Pancreas (tissue), 10 donors: ENCODE data around the gene IL23R. TPM values are rescaled to one million over a fixed set of nuclear protein-coding genes. Genes with fewer than 3 reads are reported as not detected.

Experiments
- ATAC-seq, 4 donors: fragments of 200-7000 bp; cut with Tn5 transposase; one replicate each; pipeline versions ENCODE4 v1.8.0 to v1.9.1; 2020; ENCODE audit warnings: mild to moderate bottlenecking in 4 of 4, moderate library complexity in 4 of 4
- DNase-seq, 6 donors: peaks; one replicate each; pipeline ENCODE4 v3.0.0-alpha.2; 2020
- FAIRE-seq: peaks from 2 replicates; lab custom pipeline; 2012; peaks lifted over from hg19 to GRCh38; lab: Jason Lieb, UNC
- H3K27ac ChIP-seq, 4 donors: fragments of 200-600 bp; sonication (generic); 1 replicate in 3 of 4; 2 replicates in 1 of 4; pipeline versions ENCODE4 v1.5.0 to v1.8.0; 2020
- H3K27me3 ChIP-seq, 4 donors: fragments of 200-600 bp; one replicate each; pipeline ENCODE4 v1.8.0; 2021
- H3K36me3 ChIP-seq, 3 donors: fragments of 200-600 bp; sonication (generic) in 1 of 3; one replicate each; pipeline versions ENCODE4 v1.5.0 to v1.8.0; 2020 to 2021
- H3K4me1 ChIP-seq, 3 donors: fragments of 200-600 bp; one replicate each; pipeline ENCODE4 v1.8.0; 2021
- H3K4me3 ChIP-seq, 4 donors: fragments of 200-600 bp; sonication (generic) in 2 of 4; one replicate each; pipeline versions ENCODE4 v1.5.0 to v1.8.0; 2020 to 2021
- H3K9me3 ChIP-seq, 4 donors: fragments of 200-600 bp; one replicate each; pipeline ENCODE4 v1.8.0; 2021
- CTCF ChIP-seq, 4 donors: fragments of 200-600 bp; sonication (generic) in 3 of 4; IDR thresholded peaks; one replicate each; pipeline versions ENCODE4 v1.5.0 to v1.8.0; 2021; ENCODE audit warnings: antibody characterized with exemption in 4 of 4
- WGBS, 2 donors: extraction: QIAGEN DNeasy Blood & Tissue Kit; methylation state at CpG; one replicate each; pipeline ENCODE4 v1.1.7; 2013; 5-methylcytosine and 5-hydroxymethylcytosine counted together
- intact Hi-C, 3 donors: fragments of 100-400 bp; cut with DNase I; formaldehyde crosslinking; loops; one replicate each; pipeline versions ENCODE4 v1.11.1 to v1.14.2; 2022
- polyA plus RNA-seq, 2 donors: library from polyadenylated mRNA; stranded (reverse); fragments of 200-250 nt; gene quantifications; one replicate each; pipeline ENCODE4 v1.2.3, GENCODE V29; 2013
- total RNA-seq, 6 donors: library from RNA; stranded (reverse); fragmentation: NEBNext Ultra II Directional in 4 of 6; extraction: Animal tissue kit (Norgen Biotek cat#: 25700) in 4 of 6; gene quantifications; one replicate each; pipeline versions ENCODE4 v1.2.1 to v1.2.4, GENCODE V29; 2021 to 2023
- donor health status: healthy with polysubstance abuse.
- donor health status: DM: no; HTN: no; CAD: no; lungs with moderate emphysema.
- donor health status: DM: no; HTN: no; CAD: no.
- donor health status: control.
- donor health status: control.
- donor health status: Bipolar disorder and iron deficiency.
- donor health status: DM: yes; HTN: yes; CAD: no.
- donor health status: DM: no; HTN: no; CAD: no.
- donor health status: DM: no; HTN: no; CAD: no.
- donor health status: DM: yes; HTN: yes; CAD: no.

IL23R gene
- total and polyA plus RNA-seq, 8 donors, result 0.05 to 0.22 (median 0.12) TPM; not detected in 3

GRCh38 chr1:67208217-67208616 is 42.0 kb downstream of the IL23R start:
- H3K36me3 ChIP-seq, result no peaks in the 10 kb centered on the region
- no peak for TF ChIP-seq CTCF (IDR thresholded peaks at IDR 0.05)
- ATAC-seq (no peak), DNase-seq (no peak), FAIRE-seq (no peak)
- no peaks in the 10 kb centered on the region for H3K27me3 ChIP-seq
- no peak overlapping the region for H3K27ac ChIP-seq
- no peak overlapping the region for H3K4me3 ChIP-seq
- intact Hi-C loops, result no loop called here
- H3K4me1 ChIP-seq, result peaks cover 0 to 3% (median 0%) of the 10 kb centered on the region in 3 donors
- WGBS, 2 donors, result 77 to 82% methylated on average over 2 of the region's 2 CpGs
- H3K9me3 ChIP-seq, result no peaks in the 10 kb centered on the region

GRCh38 chr1:67209521-67209920 is 43.3 kb downstream of the IL23R start:
- intact Hi-C loops, result no loop called here
- ATAC-seq, result no peak
- WGBS, 2 donors, result 66 to 69% methylated on average over 3 of the region's 3 CpGs

DNA sequence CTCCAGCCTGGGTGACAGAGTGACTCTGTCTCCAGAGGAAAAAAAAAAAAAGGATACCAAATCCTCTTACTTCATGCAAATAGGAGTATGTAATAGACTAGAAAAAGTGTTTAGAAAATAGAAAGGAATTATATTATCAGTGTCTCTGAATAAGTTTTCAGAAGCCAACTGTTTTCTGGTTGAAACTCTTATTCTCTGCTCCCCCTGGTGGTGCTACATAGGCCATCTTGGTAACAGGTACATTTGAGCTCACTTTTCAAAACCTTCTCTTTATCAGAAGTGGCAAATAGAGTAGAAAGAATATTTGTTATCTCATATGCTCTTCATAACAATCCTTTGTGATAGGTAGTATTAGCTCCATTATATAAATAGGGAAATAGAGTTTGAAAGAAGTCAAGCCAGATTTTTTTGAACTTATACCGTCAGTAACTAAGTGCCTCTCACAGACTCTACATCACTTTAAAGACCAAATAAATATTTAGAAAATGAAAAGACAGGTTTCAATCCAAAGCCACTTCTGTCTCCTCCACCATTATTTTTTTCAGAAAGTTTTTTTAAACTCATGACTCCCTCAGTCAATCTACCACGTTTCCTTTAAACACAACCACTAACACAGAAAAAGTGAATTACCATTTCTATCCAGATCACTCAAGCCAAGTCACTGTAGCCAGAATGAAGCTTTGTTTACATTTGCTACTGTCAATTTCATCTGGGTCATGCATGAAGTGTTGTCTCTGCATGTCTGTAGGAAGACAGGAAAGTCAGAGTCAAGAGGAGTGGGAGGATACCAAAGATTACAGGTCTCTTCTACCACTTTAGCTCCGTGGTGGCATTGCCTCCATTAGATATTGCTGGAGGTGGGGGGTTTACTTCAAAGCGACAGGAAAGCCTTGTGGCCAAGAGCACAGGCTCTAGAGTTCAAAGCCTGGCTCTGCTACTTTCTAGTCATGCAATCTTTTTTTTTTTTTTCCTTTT is 45.6 kb downstream of the IL23R start:
- intact Hi-C loops, result no loop called here
- no peak overlapping the region for H3K4me3 ChIP-seq
- no peaks in the 10 kb centered on the region for H3K27me3 ChIP-seq
- no peaks in the 10 kb centered on the region for H3K36me3 ChIP-seq
- DNase-seq (peak in 2 of 6 donors; percentile 21 to 25), FAIRE-seq (no peak), ATAC-seq (peak in 3 of 4 donors; percentile 59 to 70 (median 65))
- H3K9me3 ChIP-seq, result no peaks in the 10 kb centered on the region
- WGBS, 2 donors, result 61 to 72% methylated on average over 4 of the region's 4 CpGs
- H3K4me1 ChIP-seq, result peaks cover 0 to 5% (median 3%) of the 10 kb centered on the region in 3 donors
- peak; percentile 13 to 63 (median 47) for TF ChIP-seq CTCF (IDR thresholded peaks at IDR 0.05)
- no peak overlapping the region for H3K27ac ChIP-seq

More at GRCh38 chr1:67209521-67209920, 43.3 kb downstream of the IL23R start:
- no peak for FAIRE-seq
- Histone ChIP-seq H3K4me3 (no peak overlapping the region), H3K4me1 (peaks cover 0 to 3% (median under 1%) of the 10 kb centered on the region in 3 donors), H3K27ac (no peak overlapping the region), H3K36me3 (no peaks in the 10 kb centered on the region), H3K27me3 (no peaks in the 10 kb centered on the region), H3K9me3 (no peaks in the 10 kb centered on the region)
- no peak for TF ChIP-seq CTCF (IDR thresholded peaks at IDR 0.05)
- no peak for DNase-seq

GRCh38 chr1:67213164-67213563 is 46.9 kb downstream of the IL23R start:
- peak; percentile 47 to 64 (median 54) for ATAC-seq

More at GRCh38 chr1:67213164-67213563, 46.9 kb downstream of the IL23R start:
- no peak overlapping the region for H3K4me3 ChIP-seq
- no peaks in the 10 kb centered on the region for H3K9me3 ChIP-seq
- intact Hi-C loops, result no loop called here
- no peaks in the 10 kb centered on the region for H3K36me3 ChIP-seq
- no peak for DNase-seq
- no peak overlapping the region for H3K27ac ChIP-seq
- no peaks in the 10 kb centered on the region for H3K27me3 ChIP-seq
- FAIRE-seq, result no peak
- 69 to 70% methylated on average over 3 of the region's 3 CpGs for WGBS, 2 donors
- peak in 3 of 4 donors; percentile 18 to 31 (median 22) for TF ChIP-seq CTCF (IDR thresholded peaks at IDR 0.05)
- H3K4me1 ChIP-seq, result peaks cover 0 to 5% (median 3%) of the 10 kb centered on the region in 3 donors
